Heart right ventricle (tissue), 16 donors: ENCODE measurements around the gene PCDHB2. TPM values are rescaled to one million over a fixed set of nuclear protein-coding genes. Genes with fewer than 3 reads are reported as not detected.
"Not testable (repeated sequence)": the region's sequence is repeated elsewhere in the genome, so short reads cannot be mapped to it uniquely, and the experiment has no call there.

ENCODE experiments used
- ATAC-seq, 8 donors: fragments of 200-7000 bp; cut with Tn5 transposase; one replicate each; pipeline ENCODE4 v1.9.1; 2020; ENCODE audit warnings: mild to moderate bottlenecking in 8 of 8, moderate library complexity in 8 of 8, moderate number of reproducible peaks in 1 of 8
- DNase-seq, 2 donors: peaks; one replicate each; pipeline ENCODE4 v3.0.0-alpha.2; 2020
- H3K27ac ChIP-seq, 10 donors: fragments of 200-600 bp; sonication (generic) in 2 of 10; one replicate each; pipeline versions ENCODE4 v1.5.0 to v1.8.0; 2020 to 2022; ENCODE audit warnings: mild to moderate bottlenecking in 3 of 10
- H3K27me3 ChIP-seq, 7 donors: fragments of 200-600 bp; one replicate each; pipeline ENCODE4 v1.8.0; 2021 to 2022; ENCODE audit warnings: mild to moderate bottlenecking in 2 of 7
- H3K36me3 ChIP-seq, 9 donors: fragments of 200-600 bp; sonication (generic) in 1 of 9; one replicate each; pipeline versions ENCODE4 v1.5.0 to v1.8.0; 2020 to 2022; ENCODE audit warnings: mild to moderate bottlenecking in 2 of 9
- H3K4me1 ChIP-seq, 9 donors: fragments of 200-600 bp; sonication (generic) in 1 of 9; one replicate each; pipeline versions ENCODE4 v1.5.0 to v1.8.0; 2020 to 2022; ENCODE audit warnings: mild to moderate bottlenecking in 4 of 9
- H3K4me3 ChIP-seq, 10 donors: fragments of 200-600 bp; sonication (generic) in 2 of 10; one replicate each; pipeline versions ENCODE4 v1.5.0 to v1.8.0; 2020 to 2022; ENCODE audit warnings: mild to moderate bottlenecking in 7 of 10, moderate library complexity in 2 of 10
- H3K9me3 ChIP-seq, 11 donors: fragments of 200-600 bp in 10 of 11; sonication (generic) in 2 of 11; one replicate each; pipeline versions ENCODE4 v1.5.0 to v1.8.0; 2013 to 2022; ENCODE audit warnings: mild to moderate bottlenecking in 2 of 11, control low read depth in 1 of 11, moderate library complexity in 1 of 11
- WGBS, 2 donors: extraction: QIAGEN DNeasy Blood & Tissue Kit; methylation state at CpG; one replicate each; pipeline ENCODE4 v1.1.7; 2013; ENCODE audit warnings: inconsistent platforms in 1 of 2; 5-methylcytosine and 5-hydroxymethylcytosine counted together
- intact Hi-C, 10 donors: fragments of 100-400 bp; cut with DNase I; formaldehyde crosslinking; loops; one replicate each; pipeline versions ENCODE4 v1.11.1 to v1.14.2; 2022
- polyA plus RNA-seq, 2 donors: library from polyadenylated mRNA; stranded (reverse); fragments of 200-250 nt; gene quantifications; one replicate each; pipeline ENCODE4 v1.2.3, GENCODE V29; 2013
- total RNA-seq, 10 donors: library from RNA; stranded (reverse); fragmentation: NEBNext Ultra II Directional in 3 of 10; extraction: Animal tissue kit (Norgen Biotek cat#: 25700) in 3 of 10; gene quantifications; one replicate each; pipeline versions ENCODE4 v1.2.1 to v1.2.4, GENCODE V29; 2021 to 2023
- TF ChIP-seq, protein P1 (sequence below), 9 donors: fragments of 200-600 bp; sonication (generic) in 2 of 9; IDR thresholded peaks; one replicate each; pipeline versions ENCODE4 v1.5.0 to v1.8.0; 2021 to 2022; ENCODE audit warnings: antibody characterized with exemption in 9 of 9, mild to moderate bottlenecking in 5 of 9, moderate library complexity in 1 of 9
- donor health status: Arrhythmogenic right ventricular cardiomyopathy.
- donor health status: ischemic (EF 13 %, LVEDD 7.1; RV severe dilation, severe dysfunction).
- donor health status: healthy with polysubstance abuse.
- donor health status: DM: no; HTN: yes; CAD: no.
- donor health status: DM: no; HTN: no; CAD: no.
- donor health status: ischemic (EF 25% LVEDD 6.9; RV normal size, moderate dysfunction).
- donor health status: ischemic (EF 25% LVEDD 5.7; RV mildly dilated, moderate dysfunction).
- donor health status: healthy.
- donor health status: DM: yes; HTN: yes; CAD: no.
- donor health status: Ischemic cardiomyopathy.
- donor health status: ischemic (EF 35%, LVEDD 5.7; RV mildly dilated, moderate dysfunction).
- donor health status: nonischemic (EF 11% LVEDD 7.7; RV severe dilation, severe dysfunction).
- donor health status: DM: yes; HTN: yes; CAD: no.
- donor health status: PGD.
- donor health status: ischemic (EF 29% LVEDD 5.4; RV normal size, mild dysfunction).
- donor health status: nonischemic (EF 23%, LVEDD 6.1; RV moderate dilation, normal function).

The PCDHB2 gene
- total and polyA plus RNA-seq, 12 donors: 0.58 to 3.8 (median 2.1) TPM

DNA sequence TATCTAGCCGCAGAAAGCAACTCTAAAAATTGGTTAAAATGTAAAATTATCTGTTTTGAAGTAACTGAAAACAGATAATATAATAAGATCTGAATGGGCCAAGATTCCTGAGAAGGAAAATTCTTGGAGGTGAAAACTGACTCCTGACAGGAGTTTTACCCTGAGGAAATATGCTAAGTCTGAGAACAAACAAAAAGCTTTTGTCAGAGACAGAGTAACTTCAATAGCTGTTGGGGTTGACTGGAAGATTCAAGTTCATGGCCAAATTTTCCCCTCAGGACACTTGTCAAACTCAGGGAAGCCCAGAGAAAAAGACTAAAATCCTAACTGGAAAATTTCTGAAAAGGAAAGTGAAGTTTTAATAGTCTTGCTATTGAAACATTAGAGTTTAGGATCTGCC is 32.9 kb downstream of the PCDHB2 start:
- H3K4me1 ChIP-seq: no peaks in the 10 kb centered on the region
- H3K4me3 ChIP-seq: no peak overlapping the region
- DNase-seq (no peak), ATAC-seq (no peak)
- intact Hi-C loops: loop anchor here in 1 of 10 donors (10.0 kb wide), 1 partner anchor 437 kb away; no protein-coding TSS in a partner anchor
- no peaks in the 10 kb centered on the region for H3K36me3 ChIP-seq
- peaks cover 0 to 85% (median under 1%) of the 10 kb centered on the region in 11 donors for H3K9me3 ChIP-seq
- H3K27me3 ChIP-seq: peaks cover 0 to 33% (median 11%) of the 10 kb centered on the region in 7 donors
- TF ChIP-seq, protein P1, sequence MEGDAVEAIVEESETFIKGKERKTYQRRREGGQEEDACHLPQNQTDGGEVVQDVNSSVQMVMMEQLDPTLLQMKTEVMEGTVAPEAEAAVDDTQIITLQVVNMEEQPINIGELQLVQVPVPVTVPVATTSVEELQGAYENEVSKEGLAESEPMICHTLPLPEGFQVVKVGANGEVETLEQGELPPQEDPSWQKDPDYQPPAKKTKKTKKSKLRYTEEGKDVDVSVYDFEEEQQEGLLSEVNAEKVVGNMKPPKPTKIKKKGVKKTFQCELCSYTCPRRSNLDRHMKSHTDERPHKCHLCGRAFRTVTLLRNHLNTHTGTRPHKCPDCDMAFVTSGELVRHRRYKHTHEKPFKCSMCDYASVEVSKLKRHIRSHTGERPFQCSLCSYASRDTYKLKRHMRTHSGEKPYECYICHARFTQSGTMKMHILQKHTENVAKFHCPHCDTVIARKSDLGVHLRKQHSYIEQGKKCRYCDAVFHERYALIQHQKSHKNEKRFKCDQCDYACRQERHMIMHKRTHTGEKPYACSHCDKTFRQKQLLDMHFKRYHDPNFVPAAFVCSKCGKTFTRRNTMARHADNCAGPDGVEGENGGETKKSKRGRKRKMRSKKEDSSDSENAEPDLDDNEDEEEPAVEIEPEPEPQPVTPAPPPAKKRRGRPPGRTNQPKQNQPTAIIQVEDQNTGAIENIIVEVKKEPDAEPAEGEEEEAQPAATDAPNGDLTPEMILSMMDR (IDR thresholded peaks at IDR 0.05): no peak
- no peak overlapping the region for H3K27ac ChIP-seq
- 88 to 91% methylated on average over 1 of the region's 1 CpG for WGBS, 2 donors

DNA sequence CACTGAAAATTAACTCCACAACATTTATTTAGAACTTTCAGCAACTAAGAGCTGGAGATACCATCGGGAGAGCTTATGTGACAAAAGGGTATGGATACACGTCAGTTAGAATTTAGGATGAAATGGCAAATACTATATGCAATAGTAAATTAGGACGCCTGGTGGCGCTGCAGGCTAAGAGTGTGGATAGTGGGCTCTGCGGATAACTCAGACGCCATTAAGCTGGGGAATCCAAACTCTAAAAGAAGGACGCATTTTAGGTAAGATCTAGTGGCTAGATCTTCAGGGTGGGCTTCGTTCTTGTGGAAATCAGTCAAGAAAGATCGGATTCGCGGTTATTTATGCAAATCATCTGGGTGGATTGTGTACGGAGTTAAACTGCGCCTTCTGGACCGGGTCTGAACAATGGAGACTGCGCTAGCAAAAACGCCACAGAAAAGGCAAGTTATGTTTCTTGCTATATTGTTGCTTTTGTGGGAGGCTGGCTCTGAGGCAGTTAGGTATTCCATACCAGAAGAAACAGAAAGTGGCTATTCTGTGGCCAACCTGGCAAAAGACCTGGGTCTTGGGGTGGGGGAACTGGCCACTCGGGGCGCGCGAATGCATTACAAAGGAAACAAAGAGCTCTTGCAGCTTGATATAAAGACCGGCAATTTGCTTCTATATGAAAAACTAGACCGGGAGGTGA is 40.8 kb downstream of the PCDHB2 start, which contains the start of gene PCDHB5:
PCDHB5 (plus strand) TSS at position 177 of the 688 bp plus-strand sequence; CDS start at position 406, 229 bp downstream.
- Histone ChIP-seq H3K27me3 (peaks cover 0 to 6% (median 0%) of the 10 kb centered on the region in 7 donors), H3K4me1 (no peaks in the 10 kb centered on the region), H3K27ac (peak within 1 kb of the TSS in 3 of 10 donors; percentile 39 to 63 (median 41)), H3K9me3 (peaks cover 0 to 98% (median 48%) of the 10 kb centered on the region in 11 donors), H3K4me3 (peak within 1 kb of the TSS; percentile 17 to 60 (median 44)), H3K36me3 (no peaks in the 10 kb centered on the region)
- 13 to 19% methylated on average over 22 of the region's 22 CpGs for WGBS, 2 donors
- TF ChIP-seq, protein P1 (IDR thresholded peaks at IDR 0.05): peak in 7 of 9 donors; percentile 38 to 68 (median 51)
- DNase-seq (peak in 1 of 2 donors; percentile 31), ATAC-seq (peak in 6 of 8 donors; percentile 25 to 89 (median 53))
- intact Hi-C loops: no loop called here

DNA sequence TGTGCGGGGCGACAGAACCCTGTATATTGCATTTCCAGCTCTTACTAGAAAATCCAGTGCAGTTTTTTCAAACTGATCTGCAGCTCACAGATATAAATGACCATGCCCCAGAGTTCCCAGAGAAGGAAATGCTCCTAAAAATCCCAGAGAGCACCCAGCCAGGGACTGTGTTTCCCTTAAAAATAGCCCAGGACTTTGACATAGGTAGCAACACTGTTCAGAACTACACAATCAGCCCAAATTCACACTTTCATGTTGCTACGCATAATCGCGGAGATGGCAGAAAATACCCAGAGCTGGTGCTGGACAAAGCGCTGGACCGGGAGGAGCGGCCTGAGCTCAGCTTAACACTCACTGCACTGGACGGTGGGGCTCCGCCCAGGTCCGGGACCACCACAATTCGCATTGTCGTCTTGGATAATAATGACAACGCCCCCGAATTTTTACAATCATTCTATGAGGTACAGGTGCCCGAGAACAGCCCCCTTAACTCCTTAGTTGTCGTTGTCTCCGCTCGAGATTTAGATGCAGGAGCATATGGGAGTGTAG is 41.4 kb downstream of the PCDHB2 start:
- H3K9me3 ChIP-seq: peaks cover 0 to 98% (median 48%) of the 10 kb centered on the region in 11 donors
- TF ChIP-seq, protein P1 (IDR thresholded peaks at IDR 0.05): no peak
- 35 to 39% methylated on average over 19 of the region's 19 CpGs for WGBS, 2 donors
- no peaks in the 10 kb centered on the region for H3K36me3 ChIP-seq
- ATAC-seq (peak in 1 of 8 donors; percentile 42), DNase-seq (no peak)
- H3K4me3 ChIP-seq: peak overlapping the region; percentile 17 to 60 (median 44)
- peaks cover 0 to 6% (median 0%) of the 10 kb centered on the region in 7 donors for H3K27me3 ChIP-seq
- intact Hi-C loops: no loop called here
- H3K4me1 ChIP-seq: no peaks in the 10 kb centered on the region
- no peak overlapping the region for H3K27ac ChIP-seq

DNA sequence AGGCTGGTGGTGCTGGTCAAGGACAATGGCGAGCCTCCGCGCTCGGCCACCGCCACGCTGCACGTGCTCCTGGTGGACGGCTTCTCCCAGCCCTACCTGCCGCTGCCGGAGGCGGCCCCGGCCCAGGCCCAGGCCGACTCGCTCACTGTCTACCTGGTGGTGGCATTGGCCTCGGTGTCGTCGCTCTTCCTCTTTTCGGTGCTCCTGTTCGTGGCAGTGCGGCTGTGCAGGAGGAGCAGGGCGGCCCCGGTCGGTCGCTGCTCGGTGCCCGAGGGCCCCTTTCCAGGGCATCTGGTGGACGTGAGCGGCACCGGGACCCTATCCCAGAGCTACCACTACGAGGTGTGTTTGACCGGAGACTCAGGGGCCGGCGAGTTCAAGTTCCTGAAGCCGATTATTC is 42.9 kb downstream of the PCDHB2 start:
- DNase-seq, H3K4me3 ChIP-seq, H3K27me3 ChIP-seq, H3K4me1 ChIP-seq, ATAC-seq, intact Hi-C loops, H3K36me3 ChIP-seq, H3K27ac ChIP-seq: not testable (repeated sequence)
- peaks cover 0 to 100% (median 48%) of the 10 kb centered on the region in 11 donors for H3K9me3 ChIP-seq
- 43 to 48% methylated on average over 27 to 33 of the region's 34 CpGs for WGBS, 2 donors

Other genes with a start within 250 kb of the PCDHB2 start
- gene PCDHA9, start 246.2 kb upstream of the PCDHB2 start, total RNA-seq: under 1 TPM in 4 of 10 donors, not detected in 6; 0.05 to 0.15 (median 0.07) TPM
- gene PCDHA9, start 246.2 kb upstream of the PCDHB2 start, polyA plus RNA-seq: not detected
- gene PCDHA10, start 238.7 kb upstream of the PCDHB2 start, total RNA-seq: under 1 TPM in 7 of 10 donors, not detected in 3; 0.02 to 0.37 (median 0.07) TPM
- under 1 TPM in 1 of 2 donors, not detected in 1; under 0.01 TPM for gene PCDHA10, start 238.7 kb upstream of the PCDHB2 start, polyA plus RNA-seq
- under 1 TPM in 1 of 10 donors, not detected in 9; 0.07 TPM for gene PCDHA11, start 225.7 kb upstream of the PCDHB2 start, total RNA-seq
- not detected for gene PCDHA11, start 225.7 kb upstream of the PCDHB2 start, polyA plus RNA-seq
- gene PCDHA12, start 219.3 kb upstream of the PCDHB2 start, total RNA-seq: under 1 TPM in 1 of 10 donors, not detected in 9; 0.11 TPM
- under 1 TPM in 1 of 2 donors, not detected in 1; 0.01 TPM for gene PCDHA12, start 219.3 kb upstream of the PCDHB2 start, polyA plus RNA-seq
- not detected for gene PCDHA13, start 212.5 kb upstream of the PCDHB2 start, total RNA-seq
- not detected for gene PCDHA13, start 212.5 kb upstream of the PCDHB2 start, polyA plus RNA-seq
- gene PCDHAC1, start 168.3 kb upstream of the PCDHB2 start, total RNA-seq: under 1 TPM in 6 of 10 donors, not detected in 4; 0.05 to 0.18 (median 0.09) TPM
- gene PCDHAC1, start 168.3 kb upstream of the PCDHB2 start, polyA plus RNA-seq: not detected
- gene PCDHAC2, start 128.1 kb upstream of the PCDHB2 start, total RNA-seq: 1 to 10 TPM in 2 of 10 donors, under 1 TPM in 7, not detected in 1; 0.12 to 1.6 (median 0.34) TPM
- under 1 TPM in 1 of 2 donors, not detected in 1; 0.04 TPM for gene PCDHAC2, start 128.1 kb upstream of the PCDHB2 start, polyA plus RNA-seq
- not detected for gene PCDHB1, start 43.2 kb upstream of the PCDHB2 start, total RNA-seq
- gene PCDHB1, start 43.2 kb upstream of the PCDHB2 start, polyA plus RNA-seq: not detected
- gene PCDHB3, start 5.9 kb downstream of the PCDHB2 start, total RNA-seq: 1 to 10 TPM in 6 of 10 donors, under 1 TPM in 4; 0.40 to 2.0 (median 1.1) TPM
- gene PCDHB3, start 5.9 kb downstream of the PCDHB2 start, polyA plus RNA-seq: under 1 TPM; 0.29 to 0.37 TPM
- gene PCDHB4, start 27.2 kb downstream of the PCDHB2 start, total RNA-seq: 1 to 10 TPM; 1.3 to 3.3 (median 2.3) TPM
- gene PCDHB4, start 27.2 kb downstream of the PCDHB2 start, polyA plus RNA-seq: under 1 TPM; 0.51 to 0.78 TPM
- 1 to 10 TPM; 2.4 to 7.4 (median 4.6) TPM for gene PCDHB5, start 40.6 kb downstream of the PCDHB2 start, total RNA-seq
- gene PCDHB5, start 40.6 kb downstream of the PCDHB2 start, polyA plus RNA-seq: 1 to 10 TPM in 1 of 2 donors, under 1 TPM in 1; 0.73 to 1.2 TPM
- gene PCDHB6, start 55.4 kb downstream of the PCDHB2 start, total RNA-seq: under 1 TPM; 0.21 to 0.68 (median 0.44) TPM
- gene PCDHB6, start 55.4 kb downstream of the PCDHB2 start, polyA plus RNA-seq: under 1 TPM; 0.16 to 0.51 TPM
- 1 to 10 TPM in 3 of 10 donors, under 1 TPM in 7; 0.17 to 1.2 (median 0.76) TPM for gene PCDHB7, start 78.0 kb downstream of the PCDHB2 start, total RNA-seq
- gene PCDHB7, start 78.0 kb downstream of the PCDHB2 start, polyA plus RNA-seq: under 1 TPM; 0.22 to 0.35 TPM
- 1 to 10 TPM in 8 of 10 donors, under 1 TPM in 2; 0.60 to 5.8 (median 2.0) TPM for gene PCDHB8, start 83.2 kb downstream of the PCDHB2 start, total RNA-seq
- under 1 TPM; 0.29 to 0.46 TPM for gene PCDHB8, start 83.2 kb downstream of the PCDHB2 start, polyA plus RNA-seq
- 1 to 10 TPM in 9 of 10 donors, under 1 TPM in 1; 0.98 to 3.7 (median 2.1) TPM for gene PCDHB16, start 87.8 kb downstream of the PCDHB2 start, total RNA-seq
- 1 to 10 TPM in 1 of 2 donors, under 1 TPM in 1; 0.62 to 1.4 TPM for gene PCDHB16, start 87.8 kb downstream of the PCDHB2 start, polyA plus RNA-seq
- 1 to 10 TPM in 5 of 10 donors, under 1 TPM in 5; 0.34 to 3.4 (median 1.1) TPM for gene PCDHB9, start 92.5 kb downstream of the PCDHB2 start, total RNA-seq
- gene PCDHB9, start 92.5 kb downstream of the PCDHB2 start, polyA plus RNA-seq: under 1 TPM; 0.25 to 0.59 TPM
- 1 to 10 TPM in 3 of 10 donors, under 1 TPM in 7; 0.28 to 1.3 (median 0.68) TPM for gene PCDHB10, start 97.7 kb downstream of the PCDHB2 start, total RNA-seq
- under 1 TPM; 0.42 to 0.59 TPM for gene PCDHB10, start 97.7 kb downstream of the PCDHB2 start, polyA plus RNA-seq
- gene PCDHB11, start 105.0 kb downstream of the PCDHB2 start, total RNA-seq: 1 to 10 TPM in 7 of 10 donors, under 1 TPM in 3; 0.64 to 2.8 (median 1.4) TPM
- under 1 TPM; 0.26 to 0.37 TPM for gene PCDHB11, start 105.0 kb downstream of the PCDHB2 start, polyA plus RNA-seq
- 1 to 10 TPM in 6 of 10 donors, under 1 TPM in 4; 0.79 to 1.7 (median 1.1) TPM for gene PCDHB12, start 114.1 kb downstream of the PCDHB2 start, total RNA-seq
- gene PCDHB12, start 114.1 kb downstream of the PCDHB2 start, polyA plus RNA-seq: under 1 TPM; 0.51 to 0.58 TPM
- gene PCDHB13, start 119.3 kb downstream of the PCDHB2 start, total RNA-seq: 1 to 10 TPM; 2.7 to 5.4 (median 3.6) TPM
- 1 to 10 TPM; 1.0 to 1.3 TPM for gene PCDHB13, start 119.3 kb downstream of the PCDHB2 start, polyA plus RNA-seq
- gene PCDHB14, start 128.7 kb downstream of the PCDHB2 start, total RNA-seq: 1 to 10 TPM; 1.4 to 9.0 (median 4.2) TPM
- gene PCDHB14, start 128.7 kb downstream of the PCDHB2 start, polyA plus RNA-seq: 1 to 10 TPM; 1.2 to 2.2 TPM
- gene PCDHB15, start 150.8 kb downstream of the PCDHB2 start, total RNA-seq: 10 to 100 TPM in 2 of 10 donors, 1 to 10 TPM in 8; 3.3 to 10.5 (median 5.2) TPM
- gene PCDHB15, start 150.8 kb downstream of the PCDHB2 start, polyA plus RNA-seq: 1 to 10 TPM; 2.3 to 3.4 TPM
- gene SLC25A2, start 209.4 kb downstream of the PCDHB2 start, total RNA-seq: under 1 TPM in 2 of 10 donors, not detected in 8; 0.28 TPM
- under 1 TPM in 1 of 2 donors, not detected in 1; 0.22 TPM for gene SLC25A2, start 209.4 kb downstream of the PCDHB2 start, polyA plus RNA-seq
- gene TAF7, start 226.2 kb downstream of the PCDHB2 start, total RNA-seq: 100 to 1,000 TPM in 8 of 10 donors, 10 to 100 TPM in 2; 93.4 to 111 (median 107) TPM
- 10 to 100 TPM; 33.1 to 89.9 TPM for gene TAF7, start 226.2 kb downstream of the PCDHB2 start, polyA plus RNA-seq
- 1 to 10 TPM; 2.1 to 5.0 (median 2.8) TPM for gene PCDHGA1, start 235.9 kb downstream of the PCDHB2 start, total RNA-seq
- gene PCDHGA1, start 235.9 kb downstream of the PCDHB2 start, polyA plus RNA-seq: 1 to 10 TPM in 1 of 2 donors, under 1 TPM in 1; 0.57 to 1.5 TPM
- gene PCDHGA2, start 244.1 kb downstream of the PCDHB2 start, total RNA-seq: 10 to 100 TPM in 6 of 10 donors, 1 to 10 TPM in 4; 7.0 to 15.3 (median 12.2) TPM
- 1 to 10 TPM; 1.6 to 2.0 TPM for gene PCDHGA2, start 244.1 kb downstream of the PCDHB2 start, polyA plus RNA-seq
- 10 to 100 TPM; 10.0 to 21.0 (median 15.2) TPM for gene PCDHGA3, start 249.2 kb downstream of the PCDHB2 start, total RNA-seq
- gene PCDHGA3, start 249.2 kb downstream of the PCDHB2 start, polyA plus RNA-seq: 1 to 10 TPM; 1.3 to 7.5 TPM